Endometrial microvascular endothelial cells (primary cell): ENCODE data around the gene SNX5. TPM values are rescaled to one million over a fixed set of nuclear protein-coding genes. Genes with fewer than 3 reads are reported as not detected.

Source experiments
- in situ Hi-C: cut with HindIII; loops from 2 replicates; pipeline ENCODE4 v1.10.0; 2017; ENCODE audit warnings: low sequenced_read_pairs, low pct_unique_long_range_greater_than_20kb; ENCODE audit errors: inconsistent ontology term
- total RNA-seq: library from RNA; depleted of rRNA; stranded (reverse); fragments of >200 nt; gene quantifications from one replicate; pipeline ENCODE4 v1.2.3, GENCODE V29; 2015; ENCODE audit errors: inconsistent ontology term

The SNX5 gene
- 84.6 TPM for total RNA-seq

GRCh38 chr20:17968366-17969277 lies at the start of gene SNX5, which contains the start of gene MGME1:
SNX5 (minus strand) TSS chr20:17968794; CDS start chr20:17968425, 369 bp downstream.
MGME1 (plus strand) TSS chr20:17969018; CDS start chr20:17969860, 842 bp downstream.
- in situ Hi-C loops = loop anchor here (25.0 kb wide), 1 partner anchor 406 kb away; the partner anchor contains the start of gene DSTN

- in situ Hi-C loops = no loop called here
Measured at GRCh38 chr20:18018100-18018499, 49.5 kb upstream of the SNX5 start.

GRCh38 chr20:18016772-18017171 lies 48.2 kb upstream of the SNX5 start:
- in situ Hi-C loops = no loop called here

GRCh38 chr20:18014411-18014810 lies 45.8 kb upstream of the SNX5 start:
- in situ Hi-C loops = no loop called here

GRCh38 chr20:18012901-18013300 lies 44.3 kb upstream of the SNX5 start:
- in situ Hi-C loops = no loop called here

- in situ Hi-C loops = no loop called here
Measured at GRCh38 chr20:18011951-18012645, 43.5 kb upstream of the SNX5 start.

GRCh38 chr20:18011482-18011881 lies 42.9 kb upstream of the SNX5 start:
- in situ Hi-C loops = no loop called here

- in situ Hi-C loops = no loop called here
Measured at GRCh38 chr20:18009116-18009515, 40.5 kb upstream of the SNX5 start.

- in situ Hi-C loops = no loop called here
Measured at GRCh38 chr20:18007534-18008292, 39.1 kb upstream of the SNX5 start.

GRCh38 chr20:18006684-18007083 lies 38.1 kb upstream of the SNX5 start:
- in situ Hi-C loops = no loop called here

GRCh38 chr20:18005990-18006364 lies 37.4 kb upstream of the SNX5 start:
- in situ Hi-C loops = no loop called here

- in situ Hi-C loops = no loop called here
Measured at GRCh38 chr20:18005170-18005989, 36.8 kb upstream of the SNX5 start.

- in situ Hi-C loops = no loop called here
Measured at GRCh38 chr20:18004384-18005031, 35.9 kb upstream of the SNX5 start.

GRCh38 chr20:18003897-18004296 lies 35.3 kb upstream of the SNX5 start:
- in situ Hi-C loops = no loop called here

GRCh38 chr20:18001131-18001921 lies 32.7 kb upstream of the SNX5 start:
- in situ Hi-C loops = no loop called here

GRCh38 chr20:17999566-17999965 lies 31.0 kb upstream of the SNX5 start:
- in situ Hi-C loops = no loop called here

- in situ Hi-C loops = no loop called here
Measured at GRCh38 chr20:17998446-17998845, 29.9 kb upstream of the SNX5 start.
